Measurements from ENCODE around the gene PAQR9.
A peak's percentile ranks its signal among the peaks of the same experiment; 100 is the strongest.

PAQR9 gene

DNA sequence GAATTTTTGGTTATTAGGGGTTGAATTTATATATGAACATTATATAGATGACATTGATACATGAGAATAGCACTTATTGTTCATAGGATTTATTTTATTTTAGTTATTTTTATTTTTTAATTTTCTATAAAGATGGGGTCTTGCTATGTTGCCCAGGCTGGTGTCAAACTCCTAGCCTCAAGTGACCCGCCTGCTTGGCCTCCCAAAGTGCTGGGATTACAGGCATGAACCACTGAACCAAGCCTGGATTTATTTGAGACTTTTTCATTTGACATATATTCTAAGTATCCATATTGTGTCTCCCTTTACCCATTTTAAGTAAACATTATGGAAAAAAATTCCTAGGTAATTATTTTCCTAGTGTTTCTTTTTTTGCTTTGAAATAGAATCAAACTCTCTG lies 12.5 kb downstream of the PAQR9 start:
- no peak for DNase-seq

DNA sequence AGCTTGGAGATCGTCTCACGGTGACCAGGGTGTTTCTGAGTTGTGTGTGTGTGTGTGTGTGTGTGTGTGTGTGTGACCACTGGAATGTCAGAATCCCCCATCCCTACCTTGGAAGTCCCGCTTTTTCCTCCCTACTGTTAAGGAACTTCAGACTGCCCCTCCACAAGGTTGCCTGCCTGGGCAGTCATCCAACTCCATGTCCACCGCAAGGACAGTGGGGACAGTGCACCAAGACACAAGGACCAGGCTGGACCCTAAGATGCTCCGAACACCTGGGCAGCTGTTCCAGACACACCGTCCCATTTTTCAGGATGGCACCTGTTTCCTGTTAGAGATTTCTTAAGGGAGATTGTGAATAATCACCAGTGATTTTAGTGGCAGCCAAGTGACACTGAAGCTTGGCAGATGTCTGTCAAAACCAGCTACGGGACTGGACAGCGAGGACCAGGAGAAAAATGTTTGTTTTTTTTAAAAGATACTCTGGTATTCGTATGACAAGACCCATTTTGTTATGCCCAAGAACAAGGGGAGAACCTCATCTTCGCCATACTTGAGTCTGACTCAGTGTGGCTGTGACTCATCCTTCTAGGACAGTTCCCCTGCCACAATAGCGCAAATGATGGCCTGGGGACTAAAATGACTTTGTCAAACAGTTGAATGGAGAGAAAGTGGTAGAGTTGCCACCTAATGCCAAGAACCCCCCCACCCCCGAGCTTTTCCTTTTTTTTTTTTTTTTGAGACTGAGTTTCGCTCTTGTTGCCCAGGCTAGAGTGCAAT lies 15.5 kb downstream of the PAQR9 start:
- peak; percentile 19 to 39 for DNase-seq

DNA sequence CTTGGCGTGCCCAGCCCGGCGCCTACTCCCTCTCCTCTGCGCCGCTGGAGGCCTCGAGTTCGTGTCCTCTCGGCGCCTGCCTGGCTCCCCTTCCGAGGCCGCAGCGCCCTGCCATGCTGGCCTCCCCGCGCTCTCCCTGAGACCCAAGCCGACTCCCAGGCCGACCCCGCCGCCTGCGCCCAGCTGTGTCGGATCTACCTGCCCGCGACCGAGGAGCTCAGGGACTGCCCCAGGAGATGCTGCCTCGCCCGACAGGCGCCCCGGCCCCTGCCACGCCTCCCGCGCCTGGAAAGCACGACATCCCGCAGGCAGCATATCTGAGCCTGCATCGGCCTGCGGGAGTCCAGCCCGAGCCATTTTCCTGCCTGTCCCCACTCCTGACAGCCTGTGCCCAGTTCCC lies 16.1 kb downstream of the PAQR9 start:
- DNase-seq = no peak

DNA sequence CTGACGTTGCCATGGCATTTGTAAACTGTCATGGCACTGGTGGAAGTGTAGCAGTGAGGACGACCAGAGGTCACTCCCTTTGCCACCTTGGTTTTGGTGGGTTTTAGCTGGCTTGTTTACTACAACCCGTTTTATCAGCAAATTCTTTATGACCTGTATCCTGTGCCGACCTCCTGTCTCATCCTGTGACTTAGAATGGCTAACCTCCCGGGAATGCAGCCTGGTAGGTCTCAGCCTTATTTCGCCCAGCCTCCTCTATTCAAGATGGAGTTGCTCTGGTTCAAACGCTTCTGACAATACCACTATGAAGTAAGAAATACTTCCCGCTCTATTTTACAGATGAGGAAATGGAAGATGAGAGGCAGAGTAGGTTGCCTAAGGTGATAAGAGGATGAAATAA lies 16.6 kb downstream of the PAQR9 start:
- DNase-seq = no peak

DNA sequence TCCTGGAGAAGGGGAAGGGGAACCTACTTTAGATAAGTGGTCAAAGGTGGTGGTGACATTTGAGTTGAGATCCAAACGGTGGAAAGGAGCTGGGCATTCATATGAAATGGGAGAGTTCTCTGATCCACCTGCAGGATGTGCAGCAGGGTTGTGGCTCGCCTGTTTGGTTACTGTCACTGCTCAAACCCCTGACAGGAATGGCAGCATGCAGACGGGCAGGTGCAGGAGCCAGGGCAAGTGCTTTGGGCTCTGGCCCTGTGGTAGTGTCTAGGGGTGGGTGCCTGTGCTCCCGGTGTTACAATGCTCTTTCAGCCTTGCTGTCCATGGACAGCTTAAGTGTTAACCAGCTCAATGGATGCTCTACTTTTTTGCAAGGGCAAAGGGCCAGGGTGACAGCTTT lies 18.5 kb downstream of the PAQR9 start:
- no peak for DNase-seq

DNA sequence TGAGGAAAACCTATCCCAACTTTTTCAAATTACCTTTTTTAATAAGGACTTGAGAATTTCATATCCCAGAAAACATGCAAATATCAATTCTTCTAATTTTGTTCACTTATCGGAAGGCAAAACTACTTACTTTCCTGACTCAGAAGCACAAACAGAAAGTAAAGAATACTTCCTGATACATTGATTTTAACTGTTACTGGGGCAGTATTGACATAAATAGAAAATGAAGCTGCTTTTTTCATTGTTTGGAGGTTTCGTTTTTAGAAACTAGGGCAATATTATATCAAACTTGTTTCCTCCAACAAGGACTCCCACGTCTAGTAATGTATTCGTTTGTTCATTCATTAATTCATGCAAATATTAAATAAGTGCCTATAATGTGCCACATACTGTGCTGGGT lies 19.1 kb downstream of the PAQR9 start:
- DNase-seq = no peak

DNA sequence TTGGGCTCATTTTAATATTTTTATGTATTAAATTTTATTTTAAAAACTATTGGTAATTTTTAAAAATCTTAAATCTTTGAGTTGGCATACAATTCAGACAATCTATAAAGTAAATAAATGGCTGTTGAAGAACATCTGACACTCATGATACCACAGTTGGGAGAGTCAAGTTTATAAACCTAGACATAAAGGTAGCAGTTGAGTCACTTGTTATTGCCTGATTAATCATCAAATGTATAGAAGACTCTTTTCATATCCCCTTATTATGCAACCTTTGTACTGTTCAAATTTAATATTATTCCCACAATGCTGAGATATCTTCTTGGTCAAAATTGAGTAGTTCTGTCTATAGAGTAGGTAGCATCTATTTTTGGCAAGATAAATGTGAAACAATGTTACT lies 19.6 kb downstream of the PAQR9 start:
- DNase-seq = no peak

DNA sequence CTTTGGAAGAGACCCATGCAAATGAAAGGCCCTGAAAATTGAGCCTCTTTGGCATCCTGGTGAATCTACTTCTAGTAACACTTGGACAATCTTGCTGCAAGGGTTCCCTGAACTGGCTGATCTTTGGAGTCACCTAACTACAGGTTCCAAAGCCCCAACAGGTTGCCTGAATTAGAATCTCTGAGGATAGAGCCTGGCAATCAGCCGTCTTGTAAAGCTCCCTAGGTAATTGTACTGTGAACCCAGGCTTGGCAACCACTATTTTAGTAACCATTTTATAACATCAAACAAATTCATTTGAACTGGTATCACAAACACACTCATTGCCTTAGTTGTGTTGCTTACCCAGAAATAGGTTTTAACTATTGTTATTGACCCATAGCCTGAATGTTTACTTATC lies 20.1 kb downstream of the PAQR9 start:
- no peak for DNase-seq

DNA sequence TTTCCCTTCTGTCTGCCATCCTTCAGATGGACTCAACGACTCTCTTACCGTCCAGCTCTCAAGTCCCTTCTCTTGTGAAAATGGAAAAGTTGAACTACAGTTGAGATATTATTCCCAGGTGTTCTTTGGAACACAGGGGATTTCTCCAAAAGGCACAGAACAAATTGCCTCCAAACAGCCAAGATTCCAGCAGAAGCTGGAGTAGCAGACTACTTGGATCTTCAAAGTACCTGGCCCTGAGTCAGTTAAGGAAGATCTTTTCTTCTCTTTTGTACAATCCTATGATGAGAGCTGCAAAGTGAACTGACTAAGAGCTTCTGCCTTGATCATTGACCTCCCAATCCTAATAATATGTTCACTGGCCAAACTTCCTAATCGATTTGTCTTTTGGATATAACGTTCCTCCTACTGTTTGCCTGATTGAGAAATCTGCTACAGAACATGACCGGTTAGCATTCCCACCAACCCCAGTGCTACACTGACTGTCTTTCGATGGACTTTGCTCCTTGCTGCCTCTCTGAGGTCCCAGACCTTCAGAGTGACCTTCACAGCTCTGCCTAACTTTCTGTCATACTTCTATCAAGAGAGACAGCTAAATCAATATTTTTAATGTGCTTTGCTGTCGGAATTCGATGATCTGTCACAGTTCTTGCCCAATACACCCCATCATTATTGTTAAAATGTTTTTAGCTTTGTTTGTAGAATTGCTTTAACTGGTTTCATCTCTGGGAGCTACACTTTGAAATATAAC lies 21.9 kb downstream of the PAQR9 start:
- no peak for DNase-seq

DNA sequence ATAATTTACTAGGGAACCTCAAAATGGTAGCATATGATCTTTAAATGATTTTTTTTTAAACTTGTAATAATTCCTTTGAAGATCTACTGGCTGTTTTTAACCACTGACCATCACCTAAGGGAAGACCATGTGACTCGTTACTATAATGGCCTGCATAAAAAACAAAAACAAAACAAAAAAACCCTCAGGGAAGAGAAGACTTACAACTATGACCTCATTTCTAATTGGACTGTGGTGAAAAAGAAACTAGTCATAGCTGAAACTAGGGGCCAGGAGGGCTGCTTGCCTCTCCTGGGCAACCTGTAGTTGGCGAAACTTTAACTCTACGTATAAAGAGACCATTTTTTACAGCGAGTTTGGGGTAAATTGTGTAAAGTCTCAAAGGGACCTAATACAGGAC lies 23.0 kb downstream of the PAQR9 start:
- no peak for DNase-seq

DNA sequence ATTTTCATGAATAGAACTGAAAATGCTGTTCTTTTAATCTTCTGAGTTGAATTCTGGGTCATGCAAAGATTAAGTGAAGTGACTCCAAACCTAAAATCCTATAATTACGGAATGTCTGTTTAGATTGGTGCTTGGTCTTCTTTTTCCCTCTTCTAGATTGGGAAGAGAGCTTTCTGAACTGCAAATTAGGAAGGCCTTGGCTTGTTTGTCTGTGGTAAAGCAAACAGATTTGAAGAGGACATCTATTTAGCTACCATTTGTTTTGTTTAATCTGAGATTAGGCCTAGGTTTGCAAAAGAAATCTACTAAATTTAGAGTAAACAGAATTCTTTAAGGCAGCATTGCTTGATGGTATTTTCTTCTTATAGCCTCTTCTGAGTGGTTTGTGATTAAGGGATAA lies 23.5 kb downstream of the PAQR9 start:
- DNase-seq = no peak

DNA sequence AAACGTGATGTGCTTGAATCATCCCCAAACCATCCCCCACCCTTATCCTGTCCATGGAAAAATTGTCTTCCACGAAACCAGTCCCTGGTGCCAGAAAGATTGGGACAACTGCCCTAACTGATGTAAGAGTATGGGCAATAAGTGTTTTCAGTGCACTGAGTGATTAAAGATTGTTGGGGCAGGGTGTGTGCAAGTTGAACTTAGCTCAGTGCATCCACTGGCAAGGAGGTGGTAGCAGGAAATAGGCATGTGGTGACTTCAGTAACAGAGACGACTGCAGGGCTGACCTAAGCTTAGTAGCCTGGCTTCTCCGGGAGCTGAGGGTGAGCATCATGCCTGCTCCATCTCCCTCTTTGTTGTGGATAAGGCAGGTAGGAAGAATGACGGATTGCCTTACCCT lies 27.5 kb downstream of the PAQR9 start:
- DNase-seq = no peak

DNA sequence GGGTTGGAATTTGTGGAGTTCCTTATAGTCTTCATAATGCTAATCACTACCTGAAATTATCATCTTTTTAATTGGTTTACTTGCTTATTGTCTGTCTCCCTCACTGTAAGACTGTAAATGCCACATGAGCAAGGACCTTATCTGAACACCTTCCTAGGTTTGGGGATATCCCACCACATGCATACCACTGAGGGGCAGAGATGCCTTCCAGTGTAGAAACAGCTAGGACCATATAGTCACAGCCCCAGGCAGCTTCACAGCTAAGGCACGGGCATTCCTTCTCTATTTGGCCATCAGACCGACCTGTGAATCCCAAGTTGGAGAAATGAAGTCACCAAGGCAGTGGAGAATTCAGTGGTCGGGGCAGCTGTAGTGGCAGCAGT lies 28.6 kb downstream of the PAQR9 start:
- DNase-seq = no peak

DNA sequence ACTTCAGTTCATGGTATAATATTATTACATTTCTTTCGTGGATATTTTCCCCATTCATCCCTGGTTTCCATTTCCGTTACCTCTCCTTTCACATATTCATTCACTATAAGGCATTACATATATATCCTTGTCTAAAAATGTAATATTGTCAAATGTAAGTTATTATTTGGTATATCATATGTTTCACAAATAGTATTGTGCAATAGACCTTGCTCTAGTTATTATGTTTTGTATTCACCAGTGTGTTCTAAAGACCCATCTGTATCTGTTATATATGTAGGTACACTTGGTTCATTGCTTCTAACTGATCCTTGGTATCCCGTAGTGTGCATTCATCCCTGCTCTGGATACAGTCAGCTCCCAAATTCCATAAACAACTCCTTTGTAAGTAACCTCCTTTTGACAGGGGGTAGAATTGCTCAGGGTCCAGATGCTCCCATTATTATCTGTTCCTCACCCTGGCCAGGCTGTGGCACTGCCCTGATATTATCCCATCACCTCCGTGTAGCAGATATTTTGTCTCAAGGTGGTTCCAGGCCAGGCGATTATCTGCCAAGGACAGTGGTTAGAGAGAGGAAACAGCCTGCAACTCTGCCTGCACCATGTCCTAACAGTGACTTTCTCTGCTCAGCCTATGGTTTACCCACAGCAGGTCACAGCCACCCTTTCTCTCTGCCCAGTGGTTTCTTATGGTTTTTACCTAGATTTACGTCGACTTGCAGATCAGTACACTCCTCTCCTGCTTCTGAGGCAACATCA lies 29.2 kb downstream of the PAQR9 start:
- DNase-seq = no peak

DNA sequence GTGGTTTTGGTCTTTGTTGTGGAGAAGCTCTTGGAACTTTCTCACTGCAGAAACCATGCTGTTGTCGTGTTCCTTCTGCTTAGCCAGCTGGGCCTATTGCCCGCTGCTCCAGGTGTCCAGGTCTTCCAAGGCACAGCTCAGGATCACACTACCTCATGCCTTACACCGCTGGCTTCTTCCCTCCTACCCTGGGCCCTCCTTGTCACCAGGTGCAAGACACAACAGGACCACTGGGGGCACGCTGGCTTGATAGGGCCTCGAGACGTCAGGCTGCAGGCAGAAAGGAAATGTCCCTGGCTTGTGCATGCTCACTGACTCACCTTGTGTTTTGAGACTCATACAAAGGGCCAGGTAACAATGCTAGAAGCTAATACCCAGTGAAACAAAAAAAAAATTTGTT lies 32.3 kb downstream of the PAQR9 start:
- peak in 1 of 2 experiments; percentile 22 for DNase-seq

DNA sequence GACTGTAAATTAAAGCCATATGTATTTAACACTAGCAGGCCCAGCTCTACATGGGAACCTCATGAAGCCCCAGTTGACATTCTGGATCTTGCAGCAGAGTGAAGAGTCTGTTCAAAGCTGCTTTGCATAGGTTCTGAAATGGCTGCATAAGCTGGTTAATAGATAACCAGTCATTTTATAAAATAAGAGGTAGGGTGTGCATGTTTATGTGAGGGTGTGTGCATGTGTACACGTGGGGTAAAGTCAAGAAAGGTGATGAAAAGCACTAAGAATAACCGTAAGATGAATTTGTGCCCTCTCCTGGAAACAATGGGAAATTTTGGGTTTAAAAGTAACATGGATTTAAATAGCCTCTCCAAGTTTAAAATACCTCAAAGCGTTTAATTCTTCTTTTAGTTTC lies 33.0 kb downstream of the PAQR9 start:
- no peak for DNase-seq

DNA sequence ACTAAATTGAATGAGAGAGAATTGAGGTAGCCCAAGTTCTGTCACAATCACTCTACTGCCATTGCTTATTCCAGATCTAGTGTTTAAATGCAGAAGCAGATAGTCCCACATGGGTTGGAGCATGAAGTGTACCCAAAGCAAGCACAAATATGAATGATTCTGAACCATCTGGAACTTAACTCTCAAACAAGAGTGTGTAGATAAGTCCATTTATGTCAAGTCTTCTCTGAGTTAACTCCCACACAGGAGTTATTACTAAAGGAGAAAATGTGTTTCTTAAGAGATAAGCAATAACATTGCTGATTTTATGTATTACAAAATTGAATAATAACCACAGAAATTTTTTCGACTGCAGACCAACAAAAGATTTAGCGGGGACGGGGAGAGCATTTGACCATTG lies 33.6 kb downstream of the PAQR9 start:
- no peak for DNase-seq

DNA sequence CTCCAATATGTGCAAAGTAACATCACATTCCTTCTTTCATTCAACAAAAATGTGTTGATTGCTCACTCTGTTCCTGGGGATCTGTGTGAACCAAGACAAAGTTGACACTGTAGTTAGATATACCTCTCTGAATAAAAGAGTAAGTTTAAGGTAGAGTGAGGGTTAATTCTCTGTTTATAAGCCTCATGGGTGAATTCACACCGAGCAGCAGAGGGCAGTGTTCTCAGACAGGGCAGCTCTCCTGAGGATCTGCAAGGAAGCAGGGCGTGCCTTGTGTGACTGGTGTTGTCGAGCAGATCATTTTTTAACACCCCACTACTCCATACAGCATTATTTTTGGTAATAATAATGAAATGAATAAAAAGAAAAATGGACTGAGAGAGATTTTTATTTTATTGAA lies 34.4 kb downstream of the PAQR9 start:
- DNase-seq = peak; percentile 45 to 60

DNA sequence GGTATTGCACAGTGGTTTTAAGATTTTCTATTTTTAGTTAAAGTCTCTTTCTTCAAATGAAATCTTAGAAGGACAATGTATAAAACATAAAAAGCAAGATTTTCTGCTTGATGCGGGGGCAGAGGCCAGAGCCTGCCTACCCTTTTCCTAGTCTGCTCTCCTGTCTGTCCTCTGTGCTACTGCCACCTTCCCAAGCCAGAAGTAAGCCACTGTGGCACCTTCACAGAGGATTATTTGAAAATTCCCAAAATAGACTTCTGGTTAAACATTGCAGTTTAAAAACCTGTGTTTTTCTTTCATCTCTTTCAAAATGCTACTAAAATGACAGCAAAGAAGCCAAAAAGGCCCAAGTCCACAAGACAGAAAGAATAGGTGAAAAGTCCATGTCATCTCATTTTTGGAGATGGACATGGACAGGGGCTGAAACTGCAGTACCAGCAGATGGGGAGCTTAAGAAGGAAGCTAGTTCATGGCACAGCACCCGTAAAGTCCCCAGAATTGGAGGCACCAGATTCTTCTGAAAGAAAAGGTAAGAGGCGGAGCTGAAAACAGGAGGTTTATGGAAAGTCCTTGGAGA lies 37.0 kb downstream of the PAQR9 start:
- no peak for DNase-seq

DNA sequence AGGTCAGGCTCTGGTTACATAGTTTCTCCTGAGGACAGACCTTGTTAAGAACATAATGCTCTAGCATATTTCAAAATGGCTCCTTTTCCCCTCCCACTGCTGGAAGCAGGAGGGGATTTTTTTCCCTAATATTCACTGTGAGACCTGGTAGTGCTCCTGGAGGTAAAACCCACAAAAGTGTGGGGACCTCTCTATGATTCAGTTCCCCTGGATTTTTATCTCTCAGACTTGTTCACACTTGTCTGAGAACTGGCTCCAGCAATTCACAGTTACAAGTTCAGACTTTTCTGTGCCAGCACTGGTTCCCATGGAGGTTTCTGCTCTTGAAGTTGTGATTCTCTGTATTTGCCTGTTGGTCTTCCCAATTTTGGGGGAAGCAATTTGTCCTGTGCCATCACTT lies 38.3 kb downstream of the PAQR9 start:
- DNase-seq = no peak

DNA sequence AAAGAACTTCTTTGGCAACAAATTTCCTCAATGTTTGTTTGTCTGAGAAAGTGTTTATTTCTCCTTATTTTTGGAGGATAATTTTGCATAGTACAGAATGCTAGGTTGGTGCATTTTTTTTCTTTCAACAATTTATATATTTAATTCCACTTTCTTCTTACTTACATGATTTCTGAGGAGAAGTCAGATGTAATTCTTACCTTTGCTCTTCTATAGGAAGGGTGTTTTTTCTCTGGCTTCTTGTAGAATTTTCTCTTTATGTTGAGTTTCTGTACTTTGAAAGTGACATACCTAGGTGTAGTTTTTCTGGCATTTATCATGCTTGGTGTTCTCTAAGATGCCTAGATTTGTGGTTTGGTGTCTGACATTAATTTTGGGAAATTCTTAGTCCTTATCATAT lies 39.8 kb downstream of the PAQR9 start:
- DNase-seq = no peak

DNA sequence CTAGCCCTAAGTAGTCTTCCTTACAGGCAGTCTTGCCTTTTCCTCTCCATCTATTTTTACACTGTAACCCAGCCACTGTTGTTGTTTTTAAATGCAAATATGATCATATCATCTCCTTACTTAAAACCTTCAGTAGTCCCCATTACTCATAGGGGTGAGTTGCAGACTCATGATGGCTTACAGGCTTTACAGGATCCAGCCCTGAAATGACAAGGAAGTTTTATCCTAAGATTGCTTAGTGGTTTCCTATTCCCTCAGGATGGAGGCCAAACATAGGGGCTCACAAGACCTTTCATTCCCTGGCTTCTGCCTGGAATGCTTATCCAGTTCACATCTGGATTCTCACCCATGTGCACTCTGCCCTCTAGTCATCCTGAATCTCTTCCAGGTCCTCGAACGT lies 46.9 kb downstream of the PAQR9 start:
- no peak for DNase-seq

DNA sequence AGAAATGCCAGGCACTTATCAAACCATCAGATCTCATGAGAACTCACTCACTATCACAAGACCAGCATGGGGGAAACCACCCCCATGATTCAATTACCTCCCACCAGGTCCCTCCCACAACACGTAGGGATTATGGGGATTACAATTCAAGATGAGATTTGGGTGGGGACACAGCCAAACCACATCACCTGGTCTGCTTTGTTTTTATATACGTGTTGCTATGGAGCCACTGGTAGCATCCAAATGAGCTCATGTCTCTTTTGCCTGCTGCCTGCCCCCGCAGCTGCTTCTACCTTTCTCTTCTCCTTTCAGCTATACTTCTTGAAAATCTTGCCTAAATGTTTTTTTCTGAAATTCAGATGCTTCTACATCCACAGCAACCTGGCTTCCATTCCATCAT lies 47.8 kb downstream of the PAQR9 start:
- DNase-seq = no peak

All from activated CD4-positive, alpha-beta T cell treated with anti-CD3 and anti-CD28 coated beads, Interleukin-2, amount 50 U/mL, for 48 hours (primary cell).